Effector memory CD8-positive, alpha-beta T cell (primary cell): ENCODE data around the gene BTRC.

Experiments used
- ATAC-seq: fragments of 150-1000 bp; cut with Tn5 transposase; replicated peaks from 2 replicates; pipeline ENCODE4 v1.10.0; 2021; ENCODE audit warnings: mild to moderate bottlenecking, moderate library complexity
- DNase-seq, 3 experiments: peaks; one replicate each; pipeline ENCODE4 v3.0.0; 2021
- H3K27ac Mint-ChIP-seq, 2 donors: one replicate each; pipeline ENCODE4 v1.8.0; 2022; ENCODE audit warnings: mild to moderate bottlenecking in 2 of 2, mixed read lengths in 2 of 2, moderate library complexity in 2 of 2
- H3K27me3 Mint-ChIP-seq, 2 donors: one replicate each; pipeline ENCODE4 v1.8.0; 2022; ENCODE audit warnings: mixed read lengths in 2 of 2
- H3K36me3 Mint-ChIP-seq: one replicate; pipeline ENCODE4 v1.8.0; 2022; ENCODE audit warnings: mild to moderate bottlenecking, moderate library complexity, mixed read lengths; ENCODE audit not compliant: insufficient read depth
- H3K4me1 Mint-ChIP-seq, 2 donors: one replicate each; pipeline ENCODE4 v1.8.0; 2022; ENCODE audit warnings: low read depth in 2 of 2, mixed read lengths in 2 of 2
- H3K4me3 Mint-ChIP-seq, 2 donors: one replicate each; pipeline ENCODE4 v1.8.0; 2022; ENCODE audit warnings: mild to moderate bottlenecking in 2 of 2, mixed read lengths in 2 of 2, moderate library complexity in 2 of 2
- H3K9me3 Mint-ChIP-seq, 2 donors: one replicate each; pipeline ENCODE4 v1.8.0; 2022; ENCODE audit warnings: mixed read lengths in 2 of 2

BTRC gene

GRCh38 chr10:101570428-101571270 is 216.7 kb downstream of the BTRC start:
- Mint-ChIP-seq H3K36me3 (no peaks in the 10 kb centered on the region), H3K9me3 (no peaks in the 10 kb centered on the region), H3K27me3 (peaks cover 40 to 45% of the 10 kb centered on the region in 2 donors), H3K4me1 (peaks cover 9 to 17% of the 10 kb centered on the region in 2 donors), H3K27ac (peak overlapping the region; percentile 41), H3K4me3 (peak overlapping the region; percentile 74 to 77)
- ATAC-seq (no peak), DNase-seq (no peak)

- ATAC-seq: no peak
- Mint-ChIP-seq H3K27me3 (peaks cover 34 to 38% of the 10 kb centered on the region in 2 donors), H3K27ac (no peak overlapping the region), H3K9me3 (no peaks in the 10 kb centered on the region), H3K36me3 (no peaks in the 10 kb centered on the region), H3K4me3 (peak overlapping the region in 1 of 2 donors; percentile 19), H3K4me1 (peaks cover 9 to 14% of the 10 kb centered on the region in 2 donors)
- DNase-seq: no peak
These were observed 217.4 kb downstream of the BTRC start for GRCh38 chr10:101571271-101571925.

GRCh38 chr10:101572126-101572525 is 218.2 kb downstream of the BTRC start:
- Mint-ChIP-seq H3K36me3 (no peaks in the 10 kb centered on the region), H3K4me3 (no peak overlapping the region), H3K9me3 (no peaks in the 10 kb centered on the region), H3K4me1 (peaks cover 5 to 12% of the 10 kb centered on the region in 2 donors), H3K27me3 (peaks cover 27 to 30% of the 10 kb centered on the region in 2 donors), H3K27ac (no peak overlapping the region)
- ATAC-seq (no peak), DNase-seq (no peak)

GRCh38 chr10:101572785-101573184 is 218.8 kb downstream of the BTRC start:
- DNase-seq: no peak
- ATAC-seq: no peak
- peaks cover 21 to 24% of the 10 kb centered on the region in 2 donors for H3K27me3 Mint-ChIP-seq
- H3K36me3 Mint-ChIP-seq: no peaks in the 10 kb centered on the region
- peaks cover 5 to 12% of the 10 kb centered on the region in 2 donors for H3K4me1 Mint-ChIP-seq
- no peak overlapping the region for H3K4me3 Mint-ChIP-seq
- H3K9me3 Mint-ChIP-seq: no peaks in the 10 kb centered on the region
- no peak overlapping the region for H3K27ac Mint-ChIP-seq

GRCh38 chr10:101573885-101574753 is 220.2 kb downstream of the BTRC start:
- peak overlapping the region in 1 of 2 donors; percentile 13 for H3K27ac Mint-ChIP-seq
- no peaks in the 10 kb centered on the region for H3K36me3 Mint-ChIP-seq
- no peaks in the 10 kb centered on the region for H3K9me3 Mint-ChIP-seq
- H3K27me3 Mint-ChIP-seq: peaks cover 9 to 10% of the 10 kb centered on the region in 2 donors
- H3K4me3 Mint-ChIP-seq: no peak overlapping the region
- DNase-seq (no peak), ATAC-seq (no peak)
- H3K4me1 Mint-ChIP-seq: peaks cover 5 to 12% of the 10 kb centered on the region in 2 donors

GRCh38 chr10:101575091-101575490 is 221.1 kb downstream of the BTRC start:
- Mint-ChIP-seq H3K27ac (no peak overlapping the region), H3K36me3 (no peaks in the 10 kb centered on the region), H3K4me3 (no peak overlapping the region), H3K9me3 (no peaks in the 10 kb centered on the region), H3K4me1 (peaks cover 3 to 5% of the 10 kb centered on the region in 2 donors), H3K27me3 (peaks cover 0 to under 1% of the 10 kb centered on the region in 2 donors)
- DNase-seq (no peak), ATAC-seq (no peak)

- ATAC-seq (no peak), DNase-seq (no peak)
- Mint-ChIP-seq H3K4me1 (peaks cover under 1% of the 10 kb centered on the region in 2 donors), H3K27me3 (no peaks in the 10 kb centered on the region), H3K4me3 (no peak overlapping the region), H3K27ac (no peak overlapping the region), H3K36me3 (peaks cover 5% of the 10 kb centered on the region), H3K9me3 (no peaks in the 10 kb centered on the region)
These were observed 221.7 kb downstream of the BTRC start for GRCh38 chr10:101575580-101576210.

GRCh38 chr10:101576211-101576863 is 222.4 kb downstream of the BTRC start:
- H3K4me3 Mint-ChIP-seq: no peak overlapping the region
- H3K9me3 Mint-ChIP-seq: no peaks in the 10 kb centered on the region
- H3K27ac Mint-ChIP-seq: no peak overlapping the region
- DNase-seq (no peak), ATAC-seq (no peak)
- no peaks in the 10 kb centered on the region for H3K27me3 Mint-ChIP-seq
- H3K36me3 Mint-ChIP-seq: peaks cover 6% of the 10 kb centered on the region
- no peaks in the 10 kb centered on the region for H3K4me1 Mint-ChIP-seq

GRCh38 chr10:101577121-101577871 is 223.3 kb downstream of the BTRC start:
- Mint-ChIP-seq H3K36me3 (peaks cover 6% of the 10 kb centered on the region), H3K9me3 (no peaks in the 10 kb centered on the region), H3K4me3 (no peak overlapping the region), H3K27ac (peak overlapping the region in 1 of 2 donors; percentile 47), H3K4me1 (no peaks in the 10 kb centered on the region), H3K27me3 (no peaks in the 10 kb centered on the region)
- ATAC-seq: no peak
- no peak for DNase-seq

- no peaks in the 10 kb centered on the region for H3K27me3 Mint-ChIP-seq
- no peak for ATAC-seq
- peak overlapping the region; percentile 47 to 62 for H3K27ac Mint-ChIP-seq
- no peak overlapping the region for H3K4me3 Mint-ChIP-seq
- no peak for DNase-seq
- H3K36me3 Mint-ChIP-seq: peaks cover 6% of the 10 kb centered on the region
- H3K4me1 Mint-ChIP-seq: no peaks in the 10 kb centered on the region
- no peaks in the 10 kb centered on the region for H3K9me3 Mint-ChIP-seq
These were observed 224.2 kb downstream of the BTRC start for GRCh38 chr10:101578192-101578591.

- DNase-seq (no peak), ATAC-seq (no peak)
- Mint-ChIP-seq H3K4me3 (no peak overlapping the region), H3K27ac (peak overlapping the region in 1 of 2 donors; percentile 47), H3K36me3 (peaks cover 6% of the 10 kb centered on the region), H3K4me1 (no peaks in the 10 kb centered on the region), H3K27me3 (no peaks in the 10 kb centered on the region), H3K9me3 (no peaks in the 10 kb centered on the region)
These were observed 225.0 kb downstream of the BTRC start for GRCh38 chr10:101578803-101579515.

GRCh38 chr10:101579516-101579870 is 225.5 kb downstream of the BTRC start:
- ATAC-seq: no peak
- H3K36me3 Mint-ChIP-seq: peaks cover 6% of the 10 kb centered on the region
- no peaks in the 10 kb centered on the region for H3K9me3 Mint-ChIP-seq
- no peak overlapping the region for H3K4me3 Mint-ChIP-seq
- no peaks in the 10 kb centered on the region for H3K27me3 Mint-ChIP-seq
- no peak for DNase-seq
- peaks cover 0 to 3% of the 10 kb centered on the region in 2 donors for H3K4me1 Mint-ChIP-seq
- no peak overlapping the region for H3K27ac Mint-ChIP-seq
